Rectal smooth muscle tissue (tissue), 1 donor: ENCODE measurements around the gene SPTA1.

Source experiments
- H3K27ac ChIP-seq: one replicate; pipeline ENCODE4 v1.7.0; 2013; ENCODE audit warnings: low read depth, low read length, inconsistent platforms
- H3K27me3 ChIP-seq: one replicate; pipeline ENCODE4 v1.7.0; 2013; ENCODE audit warnings: low read length; ENCODE audit not compliant: control insufficient read depth, insufficient read depth
- H3K36me3 ChIP-seq: one replicate; pipeline ENCODE4 v1.7.0; 2013; ENCODE audit warnings: low read length; ENCODE audit not compliant: control insufficient read depth, insufficient read depth
- H3K4me1 ChIP-seq: one replicate; pipeline ENCODE4 v1.7.0; 2013; ENCODE audit warnings: low read length; ENCODE audit not compliant: control insufficient read depth, insufficient read depth
- H3K4me3 ChIP-seq: one replicate; pipeline ENCODE4 v1.7.0; 2013; ENCODE audit warnings: low read length
- H3K9ac ChIP-seq: one replicate; pipeline ENCODE4 v1.7.0; 2013; ENCODE audit warnings: low read length

The SPTA1 gene

DNA sequence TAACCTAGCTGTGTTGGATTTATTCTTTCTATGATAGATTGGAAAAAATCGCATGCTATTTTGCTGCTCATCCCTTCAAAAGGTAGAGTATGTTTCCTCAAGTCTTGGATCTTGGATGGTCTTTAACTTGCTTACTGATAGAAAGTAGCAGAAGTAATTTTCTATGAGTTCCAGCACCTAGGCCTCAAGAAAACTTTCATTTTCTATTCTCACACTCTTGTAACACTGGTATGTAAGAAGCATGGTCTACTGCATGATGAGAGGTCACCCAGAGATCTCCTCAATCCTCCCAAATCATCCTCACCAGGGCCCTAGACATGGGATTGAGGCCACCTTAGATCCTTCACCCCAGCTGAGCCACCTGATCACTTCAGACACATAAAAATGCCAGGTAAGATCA is 7.2 kb downstream of the SPTA1 start:
- no peaks in the 10 kb centered on the region for H3K36me3 ChIP-seq
- no peak overlapping the region for H3K9ac ChIP-seq
- H3K27ac ChIP-seq = no peak overlapping the region
- H3K27me3 ChIP-seq = no peaks in the 10 kb centered on the region
- H3K4me1 ChIP-seq = no peaks in the 10 kb centered on the region
- no peak overlapping the region for H3K4me3 ChIP-seq

- no peaks in the 10 kb centered on the region for H3K27me3 ChIP-seq
- H3K36me3 ChIP-seq = no peaks in the 10 kb centered on the region
- H3K9ac ChIP-seq = no peak overlapping the region
- H3K4me1 ChIP-seq = no peaks in the 10 kb centered on the region
- H3K4me3 ChIP-seq = no peak overlapping the region
- no peak overlapping the region for H3K27ac ChIP-seq
Measured at GRCh38 chr1:158675563-158676323, 10.8 kb downstream of the SPTA1 start.

DNA sequence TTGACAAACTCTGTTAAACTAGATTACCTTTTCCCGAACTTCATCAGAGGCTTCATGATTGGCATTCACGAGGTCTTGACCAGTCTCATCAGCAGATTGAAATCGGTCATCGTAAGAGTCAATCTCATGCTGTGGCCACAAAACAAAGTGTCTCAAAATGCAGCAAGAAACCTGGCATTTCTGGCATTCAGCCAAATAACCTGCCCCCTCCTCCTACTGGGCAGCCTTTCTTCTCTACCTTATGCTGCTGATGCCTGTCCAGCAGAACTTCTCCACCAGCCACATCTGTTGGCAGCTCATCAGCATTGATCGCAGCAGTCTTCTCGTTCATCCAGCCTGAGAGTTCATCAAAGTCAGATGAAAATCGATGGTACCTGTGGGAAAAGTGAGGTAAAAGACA is 12.2 kb downstream of the SPTA1 start:
- no peak overlapping the region for H3K27ac ChIP-seq
- no peaks in the 10 kb centered on the region for H3K4me1 ChIP-seq
- H3K9ac ChIP-seq = no peak overlapping the region
- no peaks in the 10 kb centered on the region for H3K27me3 ChIP-seq
- no peak overlapping the region for H3K4me3 ChIP-seq
- no peaks in the 10 kb centered on the region for H3K36me3 ChIP-seq

DNA sequence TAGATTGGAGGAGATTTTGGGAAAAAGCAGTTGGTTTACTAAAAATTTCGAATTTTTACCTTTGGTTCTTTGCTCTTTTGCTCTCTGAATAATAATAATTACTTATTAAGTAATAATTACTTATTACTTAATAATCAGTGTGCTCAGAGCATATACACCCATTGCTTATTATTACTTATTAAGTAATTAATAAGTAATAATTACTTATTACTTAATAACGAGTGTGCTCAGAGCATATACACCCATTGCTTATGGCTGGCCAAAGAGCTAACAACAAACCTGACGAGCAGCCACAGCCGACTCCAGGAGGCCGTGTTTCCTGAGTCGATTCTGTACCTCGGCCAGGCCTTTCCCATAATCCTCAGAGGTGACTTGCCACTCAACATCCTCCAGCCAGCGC is 20.5 kb downstream of the SPTA1 start:
- Histone ChIP-seq H3K27ac (no peak overlapping the region), H3K4me1 (no peaks in the 10 kb centered on the region), H3K36me3 (no peaks in the 10 kb centered on the region), H3K4me3 (no peak overlapping the region), H3K27me3 (no peaks in the 10 kb centered on the region), H3K9ac (no peak overlapping the region)

- Histone ChIP-seq H3K36me3 (no peaks in the 10 kb centered on the region), H3K4me1 (no peaks in the 10 kb centered on the region), H3K27ac (no peak overlapping the region), H3K27me3 (no peaks in the 10 kb centered on the region), H3K4me3 (no peak overlapping the region), H3K9ac (no peak overlapping the region)
Measured at GRCh38 chr1:158654571-158654970, 31.9 kb downstream of the SPTA1 start.

- no peak overlapping the region for H3K27ac ChIP-seq
- H3K4me1 ChIP-seq = no peaks in the 10 kb centered on the region
- no peaks in the 10 kb centered on the region for H3K36me3 ChIP-seq
- no peaks in the 10 kb centered on the region for H3K27me3 ChIP-seq
- no peak overlapping the region for H3K9ac ChIP-seq
- H3K4me3 ChIP-seq = no peak overlapping the region
Measured at GRCh38 chr1:158654086-158654485, 32.4 kb downstream of the SPTA1 start.

GRCh38 chr1:158652721-158653334 is 33.7 kb downstream of the SPTA1 start:
- H3K4me1 ChIP-seq = no peaks in the 10 kb centered on the region
- H3K27ac ChIP-seq = no peak overlapping the region
- H3K27me3 ChIP-seq = no peaks in the 10 kb centered on the region
- H3K36me3 ChIP-seq = no peaks in the 10 kb centered on the region
- no peak overlapping the region for H3K9ac ChIP-seq
- H3K4me3 ChIP-seq = no peak overlapping the region

DNA sequence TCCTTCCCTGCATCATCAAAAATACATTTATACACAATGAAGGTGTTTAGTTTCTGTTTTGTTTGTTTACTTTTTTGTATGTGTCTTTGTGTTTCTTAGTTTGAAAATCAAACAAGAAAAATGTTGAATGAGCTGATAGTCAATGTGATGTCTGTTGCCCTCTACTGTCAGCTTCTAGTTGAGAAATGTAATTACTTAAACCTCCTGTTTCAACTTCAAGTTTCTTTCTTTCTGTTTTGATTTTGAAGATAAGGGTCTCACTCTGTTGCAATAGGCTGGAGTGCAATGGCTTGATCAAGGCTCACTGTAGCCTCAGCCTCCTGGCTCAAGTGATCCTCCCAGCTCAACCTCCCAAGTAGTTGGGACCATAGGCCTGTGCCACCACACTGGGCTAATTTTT is 37.5 kb downstream of the SPTA1 start:
- Histone ChIP-seq H3K36me3 (no peaks in the 10 kb centered on the region), H3K9ac (no peak overlapping the region), H3K27ac (no peak overlapping the region), H3K4me3 (no peak overlapping the region), H3K4me1 (no peaks in the 10 kb centered on the region), H3K27me3 (no peaks in the 10 kb centered on the region)

- Histone ChIP-seq H3K36me3 (no peaks in the 10 kb centered on the region), H3K9ac (no peak overlapping the region), H3K4me3 (no peak overlapping the region)
Measured at GRCh38 chr1:158646465-158646864, 40.0 kb downstream of the SPTA1 start.

DNA sequence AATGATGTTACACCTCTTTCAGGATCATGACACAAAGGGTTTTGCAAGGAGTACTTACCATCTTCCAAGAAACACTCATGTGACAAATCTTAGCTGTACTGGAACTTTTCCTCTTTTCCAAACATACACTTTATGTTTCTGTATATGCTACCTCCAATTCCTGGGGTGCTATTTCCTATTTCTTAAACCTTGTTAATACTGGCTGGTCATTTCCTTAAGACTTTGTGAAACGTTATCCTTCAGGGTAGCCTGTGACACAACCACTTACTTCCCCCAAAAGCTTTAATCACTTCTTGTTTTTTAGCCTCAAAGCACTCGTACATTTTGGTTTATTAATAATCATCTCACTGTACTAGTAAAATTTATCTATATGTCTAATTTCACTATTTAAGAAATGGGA is 42.1 kb downstream of the SPTA1 start:
- no peak overlapping the region for H3K9ac ChIP-seq
- H3K4me1 ChIP-seq = no peaks in the 10 kb centered on the region
- no peak overlapping the region for H3K4me3 ChIP-seq
- no peaks in the 10 kb centered on the region for H3K27me3 ChIP-seq
- H3K36me3 ChIP-seq = no peaks in the 10 kb centered on the region
- H3K27ac ChIP-seq = no peak overlapping the region

More at GRCh38 chr1:158646465-158646864, 40.0 kb downstream of the SPTA1 start:
- Histone ChIP-seq H3K27me3 (no peaks in the 10 kb centered on the region), H3K4me1 (no peaks in the 10 kb centered on the region), H3K27ac (no peak overlapping the region)

- no peak overlapping the region for H3K9ac ChIP-seq
- no peak overlapping the region for H3K4me3 ChIP-seq
- H3K4me1 ChIP-seq = no peaks in the 10 kb centered on the region
- H3K27me3 ChIP-seq = peaks cover 2% of the 10 kb centered on the region
- no peaks in the 10 kb centered on the region for H3K36me3 ChIP-seq
- no peak overlapping the region for H3K27ac ChIP-seq
Measured at GRCh38 chr1:158638904-158639303, 47.6 kb downstream of the SPTA1 start.

DNA sequence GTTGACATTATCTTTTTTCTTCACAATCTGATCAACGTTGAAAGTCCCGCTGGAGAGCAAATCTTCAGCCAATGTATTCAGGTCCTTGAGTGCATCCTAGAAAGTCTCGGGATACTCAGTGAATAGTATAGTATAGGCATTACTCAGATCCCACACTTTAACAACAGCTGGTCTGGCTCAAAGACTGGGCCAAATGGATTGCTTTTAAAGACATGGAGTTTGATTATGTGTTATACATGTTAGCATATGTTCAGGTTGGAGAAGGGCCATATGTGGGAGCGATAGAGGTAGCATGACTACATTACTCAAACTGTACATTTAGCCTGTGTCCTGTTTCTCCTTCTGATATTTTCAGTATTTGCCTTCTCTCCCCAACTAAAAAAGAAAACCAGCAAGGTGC is 48.4 kb downstream of the SPTA1 start:
- Histone ChIP-seq H3K9ac (no peak overlapping the region), H3K4me1 (no peaks in the 10 kb centered on the region), H3K36me3 (no peaks in the 10 kb centered on the region), H3K4me3 (no peak overlapping the region), H3K27ac (no peak overlapping the region), H3K27me3 (peaks cover 2% of the 10 kb centered on the region)

DNA sequence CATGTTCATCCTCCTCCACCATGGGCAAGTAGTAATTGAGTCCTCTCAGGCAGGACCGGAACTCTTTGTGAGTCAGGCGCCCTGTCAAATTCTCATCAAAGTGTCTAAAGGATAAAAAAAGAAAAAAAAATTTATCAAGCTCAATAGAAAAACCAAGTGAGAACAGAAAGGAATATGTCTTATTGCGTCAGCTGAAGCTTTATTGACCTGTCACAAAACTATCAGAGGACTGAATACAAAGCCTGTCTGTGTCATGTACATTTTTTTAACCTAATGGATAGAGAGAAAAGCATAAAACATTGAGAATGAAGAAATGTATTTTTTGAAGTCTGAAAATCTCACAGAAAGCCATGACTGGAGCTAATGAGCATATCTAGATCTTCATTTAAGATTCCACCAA is 72.8 kb downstream of the SPTA1 start:
- H3K4me3 ChIP-seq = no peak overlapping the region
- no peaks in the 10 kb centered on the region for H3K27me3 ChIP-seq
- H3K27ac ChIP-seq = no peak overlapping the region
- no peak overlapping the region for H3K9ac ChIP-seq
- H3K4me1 ChIP-seq = no peaks in the 10 kb centered on the region
- no peaks in the 10 kb centered on the region for H3K36me3 ChIP-seq
